OCI-LY1 (cell line): Measurements from ENCODE around the gene CTXND1.

Experiments used
- H2AFZ ChIP-seq: fragments of 200-600 bp; sonication (generic), shearing (Covaris generic); 2 replicates; pipeline ENCODE4 v1.6.0; 2014; ENCODE audit warnings: antibody characterized with exemption, mild to moderate bottlenecking, low read length
- H3F3A ChIP-seq: fragments of 200-600 bp; sonication (generic), shearing (Covaris generic); 2 replicates; pipeline ENCODE4 v1.6.0; 2014; ENCODE audit warnings: mild to moderate bottlenecking, antibody characterized with exemption, low read length, moderate library complexity; ENCODE audit not compliant: insufficient read depth
- H3K27ac ChIP-seq: fragments of 200-600 bp; sonication (generic); 2 replicates; pipeline ENCODE4 v1.5.1; 2014; ENCODE audit warnings: low read length, mixed run types, mild to moderate bottlenecking, low read depth; ENCODE audit not compliant: poor library complexity, severe bottlenecking
- H3K27me3 ChIP-seq: fragments of 200-600 bp; sonication (generic); 2 replicates; pipeline ENCODE4 v1.6.0; 2014; ENCODE audit warnings: antibody characterized with exemption, mild to moderate bottlenecking, low read length, moderate library complexity; ENCODE audit not compliant: insufficient read depth
- H3K36me3 ChIP-seq: fragments of 200-600 bp; sonication (generic); 2 replicates; pipeline ENCODE4 v1.6.1; 2014; ENCODE audit warnings: mild to moderate bottlenecking, antibody characterized with exemption, low read length, moderate library complexity, mixed read lengths; ENCODE audit not compliant: insufficient read depth
- H3K4me1 ChIP-seq: fragments of 200-600 bp; sonication (generic); 2 replicates; pipeline ENCODE4 v1.5.1; 2014; ENCODE audit warnings: mild to moderate bottlenecking, low read length, moderate library complexity; ENCODE audit not compliant: insufficient read depth, severe bottlenecking
- H3K4me2 ChIP-seq: fragments of 200-600 bp; sonication (generic), shearing (Covaris generic); 2 replicates; pipeline ENCODE4 v1.6.1; 2014; ENCODE audit warnings: low read length
- H3K4me3 ChIP-seq: fragments of 200-600 bp; sonication (generic); 2 replicates; pipeline ENCODE4 v1.5.1; 2014; ENCODE audit warnings: low read length, low read depth, mild to moderate bottlenecking, mixed read lengths; ENCODE audit not compliant: poor library complexity, severe bottlenecking
- H3K79me2 ChIP-seq: fragments of 200-600 bp; shearing (Covaris generic); 2 replicates; pipeline ENCODE4 v1.6.1; 2016; ENCODE audit warnings: mixed run types, low read length, mixed read lengths; ENCODE audit not compliant: insufficient read depth
- H3K9ac ChIP-seq: fragments of 200-600 bp; sonication (generic), shearing (Covaris generic); 2 replicates; pipeline ENCODE4 v1.6.1; 2014; ENCODE audit warnings: mild to moderate bottlenecking, low read length, mixed read lengths
- H3K9me2 ChIP-seq: fragments of 200-600 bp; sonication (generic), shearing (Covaris generic); 2 replicates; pipeline ENCODE4 v1.6.1; 2014; ENCODE audit warnings: low read depth, mild to moderate bottlenecking, low read length, mixed read lengths
- H3K9me3 ChIP-seq: fragments of 200-600 bp; shearing (Covaris generic); 2 replicates; pipeline ENCODE4 v1.6.1; 2014; ENCODE audit warnings: low read length, mixed read lengths
- H4K20me1 ChIP-seq: fragments of 200-600 bp; sonication (generic), shearing (Covaris generic); 2 replicates; pipeline ENCODE4 v1.6.0; 2016; ENCODE audit warnings: mild to moderate bottlenecking, low read length; ENCODE audit not compliant: insufficient read depth
- EZH2 ChIP-seq: fragments of 200-600 bp; sonication (generic), shearing (Covaris generic); IDR thresholded peaks from 2 replicates; pipeline ENCODE4 v1.8.0; 2017; ENCODE audit warnings: borderline replicate concordance, mixed run types, mild to moderate bottlenecking, antibody characterized with exemption, low read length, moderate library complexity, mixed read lengths
- TF ChIP-seq, protein P1 (sequence below): fragments of 200-600 bp; sonication (generic), shearing (Covaris generic); IDR thresholded peaks from 2 replicates; pipeline ENCODE4 v1.5.1; 2017; ENCODE audit warnings: mild to moderate bottlenecking, antibody characterized with exemption, low read length, moderate library complexity, mixed read lengths

Gene CTXND1

GRCh38 chr15:80228959-80229610 lies 22.9 kb downstream of the CTXND1 start:
- Histone ChIP-seq H4K20me1 (no peaks in the 10 kb centered on the region), H3K27me3 (no peaks in the 10 kb centered on the region), H3K4me1 (no peaks in the 10 kb centered on the region), H3K9me3 (no peaks in the 10 kb centered on the region), H3K9me2 (no peaks in the 10 kb centered on the region), H3K27ac (no peak overlapping the region), H3K9ac (no peak overlapping the region), H3K4me3 (no peak overlapping the region), H3F3A (no peaks in the 10 kb centered on the region), H3K36me3 (no peaks in the 10 kb centered on the region), H3K4me2 (no peak overlapping the region), H2AFZ (no peak overlapping the region), H3K79me2 (no peaks in the 10 kb centered on the region)
- TF ChIP-seq EZH2 = no peak
- TF ChIP-seq, protein P1, sequence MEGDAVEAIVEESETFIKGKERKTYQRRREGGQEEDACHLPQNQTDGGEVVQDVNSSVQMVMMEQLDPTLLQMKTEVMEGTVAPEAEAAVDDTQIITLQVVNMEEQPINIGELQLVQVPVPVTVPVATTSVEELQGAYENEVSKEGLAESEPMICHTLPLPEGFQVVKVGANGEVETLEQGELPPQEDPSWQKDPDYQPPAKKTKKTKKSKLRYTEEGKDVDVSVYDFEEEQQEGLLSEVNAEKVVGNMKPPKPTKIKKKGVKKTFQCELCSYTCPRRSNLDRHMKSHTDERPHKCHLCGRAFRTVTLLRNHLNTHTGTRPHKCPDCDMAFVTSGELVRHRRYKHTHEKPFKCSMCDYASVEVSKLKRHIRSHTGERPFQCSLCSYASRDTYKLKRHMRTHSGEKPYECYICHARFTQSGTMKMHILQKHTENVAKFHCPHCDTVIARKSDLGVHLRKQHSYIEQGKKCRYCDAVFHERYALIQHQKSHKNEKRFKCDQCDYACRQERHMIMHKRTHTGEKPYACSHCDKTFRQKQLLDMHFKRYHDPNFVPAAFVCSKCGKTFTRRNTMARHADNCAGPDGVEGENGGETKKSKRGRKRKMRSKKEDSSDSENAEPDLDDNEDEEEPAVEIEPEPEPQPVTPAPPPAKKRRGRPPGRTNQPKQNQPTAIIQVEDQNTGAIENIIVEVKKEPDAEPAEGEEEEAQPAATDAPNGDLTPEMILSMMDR = no peak

- Histone ChIP-seq H3K4me2 (no peak overlapping the region), H3K36me3 (no peaks in the 10 kb centered on the region), H3F3A (no peaks in the 10 kb centered on the region), H3K27me3 (no peaks in the 10 kb centered on the region), H3K9ac (no peak overlapping the region), H3K4me3 (no peak overlapping the region), H2AFZ (no peak overlapping the region), H3K27ac (no peak overlapping the region), H3K9me2 (no peaks in the 10 kb centered on the region), H3K79me2 (no peaks in the 10 kb centered on the region), H3K4me1 (no peaks in the 10 kb centered on the region), H4K20me1 (no peaks in the 10 kb centered on the region), H3K9me3 (no peaks in the 10 kb centered on the region)
- TF ChIP-seq, protein P1 = no peak
- TF ChIP-seq EZH2 = no peak
Observed at GRCh38 chr15:80219955-80220354, 32.1 kb downstream of the CTXND1 start.

DNA sequence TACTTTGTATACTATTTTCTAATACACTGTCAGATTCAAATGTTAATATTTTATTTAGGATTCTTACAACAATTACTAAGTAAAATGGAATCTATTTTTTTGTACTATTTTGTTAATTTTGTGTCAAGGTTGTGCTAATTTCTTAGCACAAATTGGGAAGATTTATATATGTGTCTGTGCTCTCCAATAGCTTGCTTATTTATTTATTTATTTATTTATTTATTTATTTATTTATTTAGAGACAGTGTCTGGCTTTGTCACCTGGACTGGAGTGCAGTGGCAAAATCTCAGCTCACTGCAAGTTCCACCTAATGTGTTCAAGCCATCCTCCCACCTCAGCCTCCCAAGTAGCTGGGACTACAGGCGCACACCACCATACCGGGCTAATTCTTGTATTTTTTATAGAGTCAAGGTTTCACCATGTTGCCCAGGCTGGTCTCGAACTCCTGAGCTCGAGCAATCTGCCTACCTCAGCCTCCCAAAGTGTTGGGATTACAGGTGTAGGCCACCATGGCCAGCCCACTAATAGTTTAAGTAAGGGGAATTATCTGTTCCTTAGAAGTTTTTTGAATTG lies 34.6 kb downstream of the CTXND1 start:
- Histone ChIP-seq H3K4me3 (no peak overlapping the region), H3K27ac (no peak overlapping the region)

More for the DNA sequence above, 34.6 kb downstream of the CTXND1 start:
- Histone ChIP-seq H3K9ac (no peak overlapping the region), H3K79me2 (no peaks in the 10 kb centered on the region), H3F3A (no peaks in the 10 kb centered on the region), H4K20me1 (no peaks in the 10 kb centered on the region), H3K4me1 (no peaks in the 10 kb centered on the region), H3K4me2 (no peak overlapping the region), H3K9me3 (no peaks in the 10 kb centered on the region), H3K36me3 (no peaks in the 10 kb centered on the region), H3K27me3 (no peaks in the 10 kb centered on the region; the same call in 1 of the 2 replicates), H2AFZ (no peak overlapping the region), H3K9me2 (no peaks in the 10 kb centered on the region)
- TF ChIP-seq, protein P1 = no peak
- TF ChIP-seq EZH2 = no peak
